Heart right ventricle (tissue), 16 donors: Measurements from ENCODE around the gene KRT76. TPM values are rescaled to one million over a fixed set of nuclear protein-coding genes. Genes with fewer than 3 reads are reported as not detected.

Source experiments
- ATAC-seq, 8 donors: fragments of 200-7000 bp; cut with Tn5 transposase; one replicate each; pipeline ENCODE4 v1.9.1; 2020; ENCODE audit warnings: mild to moderate bottlenecking in 8 of 8, moderate library complexity in 8 of 8, moderate number of reproducible peaks in 1 of 8
- DNase-seq, 2 donors: peaks; one replicate each; pipeline ENCODE4 v3.0.0-alpha.2; 2020
- H3K27ac ChIP-seq, 10 donors: fragments of 200-600 bp; sonication (generic) in 2 of 10; one replicate each; pipeline versions ENCODE4 v1.5.0 to v1.8.0; 2020 to 2022; ENCODE audit warnings: mild to moderate bottlenecking in 3 of 10
- H3K27me3 ChIP-seq, 7 donors: fragments of 200-600 bp; one replicate each; pipeline ENCODE4 v1.8.0; 2021 to 2022; ENCODE audit warnings: mild to moderate bottlenecking in 2 of 7
- H3K36me3 ChIP-seq, 9 donors: fragments of 200-600 bp; sonication (generic) in 1 of 9; one replicate each; pipeline versions ENCODE4 v1.5.0 to v1.8.0; 2020 to 2022; ENCODE audit warnings: mild to moderate bottlenecking in 2 of 9
- H3K4me1 ChIP-seq, 9 donors: fragments of 200-600 bp; sonication (generic) in 1 of 9; one replicate each; pipeline versions ENCODE4 v1.5.0 to v1.8.0; 2020 to 2022; ENCODE audit warnings: mild to moderate bottlenecking in 4 of 9
- H3K4me3 ChIP-seq, 10 donors: fragments of 200-600 bp; sonication (generic) in 2 of 10; one replicate each; pipeline versions ENCODE4 v1.5.0 to v1.8.0; 2020 to 2022; ENCODE audit warnings: mild to moderate bottlenecking in 7 of 10, moderate library complexity in 2 of 10
- H3K9me3 ChIP-seq, 11 donors: fragments of 200-600 bp in 10 of 11; sonication (generic) in 2 of 11; one replicate each; pipeline versions ENCODE4 v1.5.0 to v1.8.0; 2013 to 2022; ENCODE audit warnings: mild to moderate bottlenecking in 2 of 11, control low read depth in 1 of 11, moderate library complexity in 1 of 11
- CTCF ChIP-seq, 9 donors: fragments of 200-600 bp; sonication (generic) in 2 of 9; IDR thresholded peaks; one replicate each; pipeline versions ENCODE4 v1.5.0 to v1.8.0; 2021 to 2022; ENCODE audit warnings: antibody characterized with exemption in 9 of 9, mild to moderate bottlenecking in 5 of 9, moderate library complexity in 1 of 9
- WGBS, 2 donors: extraction: QIAGEN DNeasy Blood & Tissue Kit; methylation state at CpG; one replicate each; pipeline ENCODE4 v1.1.7; 2013; ENCODE audit warnings: inconsistent platforms in 1 of 2; 5-methylcytosine and 5-hydroxymethylcytosine counted together
- intact Hi-C, 10 donors: fragments of 100-400 bp; cut with DNase I; formaldehyde crosslinking; loops; one replicate each; pipeline versions ENCODE4 v1.11.1 to v1.14.2; 2022
- polyA plus RNA-seq, 2 donors: library from polyadenylated mRNA; stranded (reverse); fragments of 200-250 nt; gene quantifications; one replicate each; pipeline ENCODE4 v1.2.3, GENCODE V29; 2013
- total RNA-seq, 10 donors: library from RNA; stranded (reverse); fragmentation: NEBNext Ultra II Directional in 3 of 10; extraction: Animal tissue kit (Norgen Biotek cat#: 25700) in 3 of 10; gene quantifications; one replicate each; pipeline versions ENCODE4 v1.2.1 to v1.2.4, GENCODE V29; 2021 to 2023
- donor health status: Arrhythmogenic right ventricular cardiomyopathy.
- donor health status: ischemic (EF 13 %, LVEDD 7.1; RV severe dilation, severe dysfunction).
- donor health status: healthy with polysubstance abuse.
- donor health status: DM: no; HTN: yes; CAD: no.
- donor health status: DM: no; HTN: no; CAD: no.
- donor health status: ischemic (EF 25% LVEDD 6.9; RV normal size, moderate dysfunction).
- donor health status: ischemic (EF 25% LVEDD 5.7; RV mildly dilated, moderate dysfunction).
- donor health status: healthy.
- donor health status: DM: yes; HTN: yes; CAD: no.
- donor health status: Ischemic cardiomyopathy.
- donor health status: ischemic (EF 35%, LVEDD 5.7; RV mildly dilated, moderate dysfunction).
- donor health status: nonischemic (EF 11% LVEDD 7.7; RV severe dilation, severe dysfunction).
- donor health status: DM: yes; HTN: yes; CAD: no.
- donor health status: PGD.
- donor health status: ischemic (EF 29% LVEDD 5.4; RV normal size, mild dysfunction).
- donor health status: nonischemic (EF 23%, LVEDD 6.1; RV moderate dilation, normal function).

The KRT76 gene
- total and polyA plus RNA-seq, 12 donors: not detected

- DNase-seq: no peak
- H3K4me3 ChIP-seq: no peak overlapping the region
- H3K9me3 ChIP-seq: no peaks in the 10 kb centered on the region
- no peak for TF ChIP-seq CTCF (IDR thresholded peaks at IDR 0.05)
- peaks cover 0 to 44% (median 20%) of the 10 kb centered on the region in 7 donors for H3K27me3 ChIP-seq
- H3K4me1 ChIP-seq: no peaks in the 10 kb centered on the region
- 77% methylated on average over 13 of the region's 13 CpGs for WGBS, 2 donors
- ATAC-seq: no peak
- intact Hi-C loops: no loop called here
- no peaks in the 10 kb centered on the region for H3K36me3 ChIP-seq
- no peak overlapping the region for H3K27ac ChIP-seq
These were observed 46.8 kb downstream of the KRT76 start for GRCh38 chr12:52730383-52730782.

- Histone ChIP-seq H3K9me3 (no peaks in the 10 kb centered on the region), H3K4me1 (no peaks in the 10 kb centered on the region), H3K27ac (no peak overlapping the region), H3K36me3 (no peaks in the 10 kb centered on the region), H3K27me3 (peaks cover 0 to 36% (median 7%) of the 10 kb centered on the region in 7 donors), H3K4me3 (no peak overlapping the region)
- ATAC-seq (no peak), DNase-seq (no peak)
- TF ChIP-seq CTCF (IDR thresholded peaks at IDR 0.05): no peak
- 80 to 83% methylated on average over 10 of the region's 10 CpGs for WGBS, 2 donors
- intact Hi-C loops: no loop called here
These were observed 48.0 kb downstream of the KRT76 start for GRCh38 chr12:52729147-52729546.

- Histone ChIP-seq H3K4me1 (no peaks in the 10 kb centered on the region), H3K9me3 (no peaks in the 10 kb centered on the region), H3K36me3 (no peaks in the 10 kb centered on the region), H3K27me3 (peaks cover 0 to 31% (median 6%) of the 10 kb centered on the region in 7 donors), H3K4me3 (no peak overlapping the region), H3K27ac (no peak overlapping the region)
- intact Hi-C loops: no loop called here
- no peak for DNase-seq
- no peak for ATAC-seq
- no peak for TF ChIP-seq CTCF (IDR thresholded peaks at IDR 0.05)
- 84 to 88% methylated on average over 2 of the region's 2 CpGs for WGBS, 2 donors
These were observed 48.8 kb downstream of the KRT76 start for GRCh38 chr12:52728374-52728773.

DNA sequence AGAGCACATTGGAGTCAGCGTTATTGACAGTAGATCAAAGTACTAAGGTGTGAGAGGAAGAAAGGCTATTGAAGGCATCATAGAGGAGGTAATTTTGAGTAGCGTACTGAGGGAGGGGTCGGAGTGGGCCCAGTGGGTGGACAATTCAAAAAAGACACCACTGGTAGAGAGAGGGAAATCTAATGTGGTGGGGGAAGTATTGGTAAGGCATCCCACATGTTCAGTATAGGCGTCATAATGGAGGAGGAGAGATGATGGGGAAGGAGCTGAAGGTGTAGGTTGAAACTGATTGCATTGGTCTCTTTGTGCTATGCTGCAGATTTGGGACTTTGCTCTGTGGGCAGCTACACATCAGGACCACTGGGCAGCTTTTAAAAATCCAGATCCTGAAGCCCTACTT is 50.1 kb downstream of the KRT76 start:
- H3K4me3 ChIP-seq: no peak overlapping the region
- ATAC-seq (no peak), DNase-seq (no peak)
- no peak for TF ChIP-seq CTCF (IDR thresholded peaks at IDR 0.05)
- no peaks in the 10 kb centered on the region for H3K36me3 ChIP-seq
- intact Hi-C loops: no loop called here
- H3K4me1 ChIP-seq: no peaks in the 10 kb centered on the region
- H3K27ac ChIP-seq: no peak overlapping the region
- 84 to 85% methylated on average over 4 of the region's 4 CpGs for WGBS, 2 donors
- H3K27me3 ChIP-seq: peaks cover 0 to 31% (median 6%) of the 10 kb centered on the region in 7 donors
- H3K9me3 ChIP-seq: no peaks in the 10 kb centered on the region
